Measurements from ENCODE around the gene TMEM131L.

GRCh38 chr4:153616006-153616555 lies 149.9 kb downstream of the TMEM131L start:
- TF ChIP-seq POLR2AphosphoS5 (IDR thresholded peaks at IDR 0.05; ENCODE audit: insufficient read depth, low read depth, low read length): no peak
- TF ChIP-seq POLR2A (IDR thresholded peaks at IDR 0.05; ENCODE audit: low read depth, low read length): no peak
- no peak for TF ChIP-seq CTCF (IDR thresholded peaks at IDR 0.05; ENCODE audit: extremely low read depth in 1 of 2, insufficient read depth in 1 of 2, low read depth in 1 of 2, low read length in 2 of 2)
- no peak for TF ChIP-seq MAX (IDR thresholded peaks at IDR 0.05; ENCODE audit: insufficient read depth, insufficient read length)

All from endothelial cell of umbilical vein (primary cell).